ENCODE results near the gene ZNF286A. TPM values are rescaled to one million over a fixed set of nuclear protein-coding genes. Genes with fewer than 3 reads are reported as not detected.
"Not testable (repeated sequence)": the region's sequence is repeated elsewhere in the genome, so short reads cannot be mapped to it uniquely, and the experiment has no call there.

Gene ZNF286A
- polyA plus RNA-seq, 1 experiment = 10.4 TPM

DNA sequence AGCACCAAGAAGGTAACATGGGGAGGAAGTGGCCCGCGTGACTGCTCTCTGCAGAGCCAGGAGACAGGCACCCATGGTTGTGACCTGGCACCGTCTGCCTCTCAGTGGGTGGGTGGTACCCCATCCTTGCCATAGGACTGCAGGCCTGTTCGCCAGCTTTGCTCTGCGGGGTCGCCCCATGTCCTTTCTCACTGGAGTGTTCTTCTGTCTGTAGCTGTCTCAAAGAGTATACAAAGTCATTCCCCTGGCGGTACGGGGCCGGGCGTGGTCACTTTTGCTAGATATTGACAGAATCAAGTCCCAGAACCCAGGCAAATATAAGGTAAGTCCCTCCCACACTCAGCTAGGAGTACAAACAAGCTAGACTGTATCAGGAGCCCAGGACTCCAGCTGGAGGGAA is 38.5 kb downstream of the ZNF286A start:
- no peaks in the 10 kb centered on the region for H3K36me3 ChIP-seq (ENCODE audit: control insufficient read depth, insufficient read depth, low read length)
- H3K4me3 ChIP-seq (ENCODE audit: low read depth, low read length) = no peak overlapping the region
- TF ChIP-seq CTCF (IDR thresholded peaks at IDR 0.05; ENCODE audit: insufficient read depth, low read depth, low read length) = no peak
- H3K27me3 ChIP-seq (ENCODE audit: control insufficient read depth, insufficient read depth, low read length) = no peaks in the 10 kb centered on the region
- DNase-seq (ENCODE audit: low read depth) = no peak
- ChIA-PET POLR2A (no interaction called here), CTCF (interaction anchor here (0.6 kb wide), 1 partner anchor 43 kb away, joined by 3 read pairs; no protein-coding TSS in a partner anchor)

DNA sequence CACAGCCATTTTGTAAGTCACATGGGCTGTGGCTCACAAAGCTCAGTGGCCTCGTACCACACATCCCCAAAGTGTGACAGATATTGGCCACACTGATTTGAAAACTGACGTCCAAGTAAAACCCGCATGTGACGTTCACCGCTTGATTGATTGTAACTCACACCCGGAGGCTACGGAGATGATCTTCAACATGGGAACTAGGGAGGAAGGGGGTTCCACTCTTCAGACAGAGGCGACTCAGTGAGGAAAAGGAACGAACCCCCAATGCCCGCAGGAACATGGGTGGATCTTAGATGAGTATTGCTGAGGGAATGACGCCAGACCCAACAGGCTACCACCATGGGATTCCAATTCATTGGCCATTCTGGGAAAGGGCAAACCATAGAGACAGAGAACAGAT is 39.7 kb downstream of the ZNF286A start:
- DNase-seq (ENCODE audit: low read depth); H3K36me3 ChIP-seq (ENCODE audit: control insufficient read depth, insufficient read depth, low read length); CTCF ChIA-PET; H3K27me3 ChIP-seq (ENCODE audit: control insufficient read depth, insufficient read depth, low read length); H3K4me3 ChIP-seq (ENCODE audit: low read depth, low read length); POLR2A ChIA-PET: not testable (repeated sequence)

- DNase-seq (ENCODE audit: low read depth); H3K4me3 ChIP-seq (ENCODE audit: low read depth, low read length); H3K27me3 ChIP-seq (ENCODE audit: control insufficient read depth, insufficient read depth, low read length); H3K36me3 ChIP-seq (ENCODE audit: control insufficient read depth, insufficient read depth, low read length); CTCF ChIA-PET; POLR2A ChIA-PET: not testable (repeated sequence)
Observed at GRCh38 chr17:15740041-15740440, 40.5 kb downstream of the ZNF286A start.

GRCh38 chr17:15740570-15741120 is 41.1 kb downstream of the ZNF286A start:
- Histone ChIP-seq H3K4me3 (ENCODE audit: low read depth, low read length) (no peak overlapping the region), H3K27me3 (ENCODE audit: control insufficient read depth, insufficient read depth, low read length) (peaks cover 4% of the 10 kb centered on the region; the same call in 1 of the 2 replicates), H3K36me3 (ENCODE audit: control insufficient read depth, insufficient read depth, low read length) (no peaks in the 10 kb centered on the region)
- DNase-seq (ENCODE audit: low read depth) = no peak
- CTCF ChIA-PET = no interaction called here
- POLR2A ChIA-PET = no interaction called here
- TF ChIP-seq CTCF (IDR thresholded peaks at IDR 0.05; ENCODE audit: insufficient read depth, low read depth, low read length) = no peak

DNA sequence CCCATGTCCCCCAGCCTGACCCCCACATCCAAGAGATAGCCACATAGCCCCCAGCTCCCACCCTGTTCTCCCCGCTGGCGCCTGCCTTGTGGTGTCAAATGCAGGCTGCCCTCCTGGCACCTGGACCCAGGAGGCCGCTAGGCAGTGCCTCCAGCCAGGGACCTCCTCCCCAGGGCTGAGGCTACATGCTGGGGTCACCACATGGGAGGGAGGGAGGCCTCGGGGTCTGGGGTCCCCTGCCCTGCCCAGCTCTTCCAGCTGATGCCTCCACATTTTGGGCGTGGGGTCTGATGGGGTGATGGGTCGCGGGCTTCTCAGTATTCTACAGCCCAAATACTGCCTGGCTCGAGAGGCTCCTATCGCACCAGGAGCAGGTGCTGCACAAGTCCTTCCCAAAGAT is 42.1 kb downstream of the ZNF286A start:
- ChIA-PET POLR2A (no interaction called here), CTCF (no interaction called here)
- no peak for DNase-seq (ENCODE audit: low read depth)
- TF ChIP-seq CTCF (IDR thresholded peaks at IDR 0.05; ENCODE audit: insufficient read depth, low read depth, low read length) = no peak
- H3K36me3 ChIP-seq (ENCODE audit: control insufficient read depth, insufficient read depth, low read length) = no peaks in the 10 kb centered on the region
- no peak overlapping the region for H3K4me3 ChIP-seq (ENCODE audit: low read depth, low read length)
- peaks cover 4% of the 10 kb centered on the region; the same call in 1 of the 2 replicates for H3K27me3 ChIP-seq (ENCODE audit: control insufficient read depth, insufficient read depth, low read length)

- POLR2A ChIA-PET = no interaction called here
- no peak for TF ChIP-seq CTCF (IDR thresholded peaks at IDR 0.05; ENCODE audit: insufficient read depth, low read depth, low read length)
- no peak for DNase-seq (ENCODE audit: low read depth)
- peaks cover 4% of the 10 kb centered on the region; the same call in 1 of the 2 replicates for H3K27me3 ChIP-seq (ENCODE audit: control insufficient read depth, insufficient read depth, low read length)
- CTCF ChIA-PET = no interaction called here
- H3K4me3 ChIP-seq (ENCODE audit: low read depth, low read length) = no peak overlapping the region
- H3K36me3 ChIP-seq (ENCODE audit: control insufficient read depth, insufficient read depth, low read length) = no peaks in the 10 kb centered on the region
Observed at GRCh38 chr17:15742051-15742795, 42.7 kb downstream of the ZNF286A start.
